Lower leg skin (tissue), 3 donors: ENCODE measurements around the gene CSNK2B.

ENCODE experiments used
- POLR2A ChIP-seq, 2 donors: fragments of 450-650 bp; IDR thresholded peaks; one replicate each; pipeline ENCODE4 v1.6.1; 2016 to 2017; ENCODE audit warnings: antibody characterized with exemption in 2 of 2, mild to moderate bottlenecking in 1 of 2, moderate library complexity in 1 of 2
- TF ChIP-seq, protein P1 (sequence below), 3 donors: fragments of 450-650 bp; IDR thresholded peaks; one replicate each; pipeline ENCODE4 v1.5.1; 2016; ENCODE audit warnings: antibody characterized with exemption in 3 of 3, mild to moderate bottlenecking in 3 of 3, moderate library complexity in 2 of 3

DNA sequence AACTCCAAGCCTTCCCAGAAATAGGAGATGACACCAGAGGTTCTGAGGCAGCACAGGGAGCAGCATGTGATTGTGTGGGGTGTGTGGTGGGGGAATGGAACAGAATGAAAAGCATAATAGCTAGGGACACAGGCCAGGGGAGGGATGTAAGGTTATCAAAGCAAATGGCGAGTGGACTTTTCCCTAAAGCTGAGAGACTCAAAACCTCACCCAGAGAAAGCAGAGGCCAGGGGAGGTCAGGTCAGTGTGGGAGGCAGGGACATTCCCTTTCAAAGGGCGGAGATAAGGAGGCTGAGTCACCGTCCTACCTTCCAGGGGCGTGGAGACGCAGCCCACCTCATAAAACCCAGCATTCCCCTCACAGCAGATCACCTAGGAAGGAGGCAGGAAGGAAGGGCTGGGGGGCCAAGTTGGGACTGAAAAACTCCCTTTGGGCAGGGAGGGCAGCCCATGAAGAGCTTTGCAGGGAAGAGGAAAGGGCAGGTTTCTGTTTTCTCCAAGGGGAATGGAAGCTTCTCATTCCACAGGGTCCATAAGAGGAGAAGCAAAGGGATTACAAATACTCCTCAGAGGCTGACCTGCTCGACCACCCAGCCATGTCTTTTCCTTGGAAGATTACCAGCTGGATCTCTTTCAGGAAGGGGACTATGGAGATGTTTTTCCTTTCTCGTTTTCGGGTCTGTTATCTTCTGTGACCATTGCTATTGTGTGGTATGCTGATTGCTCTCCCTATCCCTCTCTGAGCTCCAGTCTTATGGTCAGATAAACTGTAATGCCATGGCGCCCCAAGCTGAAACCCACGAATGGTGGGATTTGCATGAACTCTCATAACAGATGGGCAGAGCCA lies 24.6 kb downstream of the CSNK2B start:
- TF ChIP-seq, protein P1, sequence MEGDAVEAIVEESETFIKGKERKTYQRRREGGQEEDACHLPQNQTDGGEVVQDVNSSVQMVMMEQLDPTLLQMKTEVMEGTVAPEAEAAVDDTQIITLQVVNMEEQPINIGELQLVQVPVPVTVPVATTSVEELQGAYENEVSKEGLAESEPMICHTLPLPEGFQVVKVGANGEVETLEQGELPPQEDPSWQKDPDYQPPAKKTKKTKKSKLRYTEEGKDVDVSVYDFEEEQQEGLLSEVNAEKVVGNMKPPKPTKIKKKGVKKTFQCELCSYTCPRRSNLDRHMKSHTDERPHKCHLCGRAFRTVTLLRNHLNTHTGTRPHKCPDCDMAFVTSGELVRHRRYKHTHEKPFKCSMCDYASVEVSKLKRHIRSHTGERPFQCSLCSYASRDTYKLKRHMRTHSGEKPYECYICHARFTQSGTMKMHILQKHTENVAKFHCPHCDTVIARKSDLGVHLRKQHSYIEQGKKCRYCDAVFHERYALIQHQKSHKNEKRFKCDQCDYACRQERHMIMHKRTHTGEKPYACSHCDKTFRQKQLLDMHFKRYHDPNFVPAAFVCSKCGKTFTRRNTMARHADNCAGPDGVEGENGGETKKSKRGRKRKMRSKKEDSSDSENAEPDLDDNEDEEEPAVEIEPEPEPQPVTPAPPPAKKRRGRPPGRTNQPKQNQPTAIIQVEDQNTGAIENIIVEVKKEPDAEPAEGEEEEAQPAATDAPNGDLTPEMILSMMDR (IDR thresholded peaks at IDR 0.05): no peak
- TF ChIP-seq POLR2A (IDR thresholded peaks at IDR 0.05): no peak
